Natural killer cell (primary cell): ENCODE measurements around the gene GOLPH3L. TPM values are rescaled to one million over a fixed set of nuclear protein-coding genes. Genes with fewer than 3 reads are reported as not detected.

ENCODE experiments used
- ATAC-seq, 3 donors: fragments of 150-1000 bp in 2 of 3; fragments of 200-7000 bp in 1 of 3; cut with Tn5 transposase; 1 replicate in 1 of 3; 2 replicates in 2 of 3; pipeline ENCODE4 v1.10.0; 2021; ENCODE audit warnings: mild to moderate bottlenecking in 2 of 3, moderate library complexity in 2 of 3
- DNase-seq, 2 donors: peaks; one replicate each; pipeline versions ENCODE4 v3.0.0 to v3.0.0-alpha.2; 2013 to 2021; ENCODE audit warnings: mixed read lengths in 1 of 2
- H3K27ac ChIP-seq: one replicate; pipeline ENCODE4 v1.5.1; 2013; ENCODE audit warnings: mild to moderate bottlenecking, low read length
- H3K27me3 ChIP-seq: one replicate; pipeline ENCODE4 v1.6.1; 2013; ENCODE audit warnings: low read length; ENCODE audit not compliant: control insufficient read depth, insufficient read depth
- H3K36me3 ChIP-seq: one replicate; pipeline ENCODE4 v1.6.1; 2013; ENCODE audit warnings: low read length; ENCODE audit not compliant: control insufficient read depth, insufficient read depth
- H3K4me1 ChIP-seq: one replicate; pipeline ENCODE4 v1.6.1; 2013; ENCODE audit warnings: low read length; ENCODE audit not compliant: control insufficient read depth, insufficient read depth
- H3K4me3 ChIP-seq: one replicate; pipeline ENCODE4 v1.5.1; 2013; ENCODE audit warnings: low read length
- H3K9me3 ChIP-seq: one replicate; pipeline ENCODE4 v1.6.1; 2013; ENCODE audit warnings: low read length; ENCODE audit not compliant: control insufficient read depth, insufficient read depth
- H3K27ac Mint-ChIP-seq, 2 donors: one replicate each; pipeline ENCODE4 v1.8.0; 2022; ENCODE audit warnings: mild to moderate bottlenecking in 2 of 2, mixed read lengths in 2 of 2, moderate library complexity in 1 of 2
- H3K27me3 Mint-ChIP-seq, 2 donors: one replicate each; pipeline ENCODE4 v1.8.0; 2022; ENCODE audit warnings: low read depth in 2 of 2, mixed read lengths in 2 of 2
- H3K36me3 Mint-ChIP-seq: one replicate; pipeline ENCODE4 v1.8.0; 2022; ENCODE audit warnings: mixed read lengths
- H3K4me1 Mint-ChIP-seq, 2 donors: one replicate each; pipeline ENCODE4 v1.8.0; 2022; ENCODE audit warnings: mixed read lengths in 2 of 2
- H3K4me3 Mint-ChIP-seq: one replicate; pipeline ENCODE4 v1.8.0; 2022; ENCODE audit warnings: mild to moderate bottlenecking, moderate library complexity, mixed read lengths
- H3K9me3 Mint-ChIP-seq, 2 donors: one replicate each; pipeline ENCODE4 v1.8.0; 2022; ENCODE audit warnings: mixed read lengths in 2 of 2
- CTCF ChIP-seq: fragments of 200-600 bp; IDR thresholded peaks from one replicate; pipeline ENCODE4 v1.8.0; 2022; ENCODE audit warnings: antibody characterized with exemption
- WGBS: methylation state at CpG from one replicate; pipeline ENCODE4 v1.1.7; 2013; ENCODE audit warnings: missing lambda C conversion rate; ENCODE audit not compliant: insufficient coverage; 5-methylcytosine and 5-hydroxymethylcytosine counted together
- intact Hi-C: fragments of 100-400 bp; cut with micrococcal nuclease; formaldehyde crosslinking; loops from one replicate; pipeline ENCODE4 v1.14.2; 2022
- total RNA-seq, 4 donors: library from RNA; stranded (reverse); fragments of 120-200 nt in 1 of 4; gene quantifications; one replicate each; pipeline versions ENCODE4 v1.2.3 to v1.2.4, GENCODE V29; 2013 to 2022

Gene GOLPH3L
- total RNA-seq, 3 donors from 2014 or later (not counting 1 experiment from before 2014, with no cell fraction given): 6.2 to 13.6 (median 10.3) TPM

DNA sequence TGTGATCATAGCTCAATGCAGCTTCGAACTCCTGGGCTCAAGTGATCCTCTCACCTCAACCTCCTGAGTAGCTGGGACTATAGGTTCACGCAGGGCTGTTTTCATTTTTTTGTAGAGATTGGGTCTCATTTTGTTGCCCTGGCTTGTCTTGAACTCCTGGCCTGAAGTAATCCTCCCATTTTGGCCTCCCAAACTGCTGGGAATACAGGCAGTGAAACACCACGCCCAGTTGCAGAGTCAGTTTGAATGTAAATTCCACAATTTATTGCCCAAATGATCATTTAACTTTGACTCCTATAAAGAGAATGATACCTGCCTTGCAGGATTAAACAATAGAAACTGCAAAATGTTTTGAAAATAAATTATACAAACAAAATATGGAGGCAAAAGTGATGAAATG is 10.7 kb downstream of the GOLPH3L start:
- WGBS: 100% methylated on average over 3 of the region's 3 CpGs
- no peaks in the 10 kb centered on the region for H3K27me3 ChIP-seq
- intact Hi-C loops: no loop called here
- H3K27ac ChIP-seq: no peak overlapping the region
- Mint-ChIP-seq H3K27ac (no peak overlapping the region), H3K4me3 (no peak overlapping the region), H3K9me3 (no peaks in the 10 kb centered on the region), H3K27me3 (no peaks in the 10 kb centered on the region), H3K4me1 (peaks cover 6 to 11% of the 10 kb centered on the region in 2 donors), H3K36me3 (no peaks in the 10 kb centered on the region)
- no peak for ATAC-seq
- TF ChIP-seq CTCF: no peak
- no peaks in the 10 kb centered on the region for H3K9me3 ChIP-seq
- no peak for DNase-seq
- H3K36me3 ChIP-seq: peaks cover 15% of the 10 kb centered on the region
- peaks cover 15% of the 10 kb centered on the region for H3K4me1 ChIP-seq
- no peak overlapping the region for H3K4me3 ChIP-seq

GRCh38 chr1:150683914-150684313 is 13.0 kb downstream of the GOLPH3L start:
- Mint-ChIP-seq H3K27ac (peak overlapping the region; percentile 81 to 84), H3K4me1 (peaks cover 6 to 11% of the 10 kb centered on the region in 2 donors), H3K9me3 (no peaks in the 10 kb centered on the region), H3K36me3 (no peaks in the 10 kb centered on the region), H3K27me3 (no peaks in the 10 kb centered on the region), H3K4me3 (peak overlapping the region; percentile 64)
- TF ChIP-seq CTCF: no peak
- Histone ChIP-seq H3K4me1 (peaks cover 15% of the 10 kb centered on the region), H3K27me3 (no peaks in the 10 kb centered on the region), H3K27ac (peak overlapping the region; percentile 24), H3K36me3 (peaks cover 11% of the 10 kb centered on the region), H3K4me3 (no peak overlapping the region), H3K9me3 (no peaks in the 10 kb centered on the region)
- DNase-seq (peak in 1 of 2 donors; percentile 49), ATAC-seq (peak; percentile 81 to 93 (median 89))
- intact Hi-C loops: no loop called here
- 0% methylated on average over 1 of the region's 1 CpG for WGBS

GRCh38 chr1:150678988-150679387 is 18.0 kb downstream of the GOLPH3L start:
- Mint-ChIP-seq H3K27me3 (no peaks in the 10 kb centered on the region), H3K4me1 (peaks cover 4% of the 10 kb centered on the region in 2 donors), H3K36me3 (no peaks in the 10 kb centered on the region), H3K4me3 (no peak overlapping the region), H3K9me3 (no peaks in the 10 kb centered on the region), H3K27ac (no peak overlapping the region)
- no peak for DNase-seq
- intact Hi-C loops: no loop called here
- no peak overlapping the region for H3K27ac ChIP-seq
- no peaks in the 10 kb centered on the region for H3K27me3 ChIP-seq
- peaks cover 6% of the 10 kb centered on the region for H3K4me1 ChIP-seq
- peaks cover 6% of the 10 kb centered on the region for H3K36me3 ChIP-seq
- H3K9me3 ChIP-seq: no peaks in the 10 kb centered on the region
- TF ChIP-seq CTCF: no peak
- H3K4me3 ChIP-seq: no peak overlapping the region
- ATAC-seq: no peak
- WGBS: no CpG with 5 or more reads among the region's 1 CpG

DNA sequence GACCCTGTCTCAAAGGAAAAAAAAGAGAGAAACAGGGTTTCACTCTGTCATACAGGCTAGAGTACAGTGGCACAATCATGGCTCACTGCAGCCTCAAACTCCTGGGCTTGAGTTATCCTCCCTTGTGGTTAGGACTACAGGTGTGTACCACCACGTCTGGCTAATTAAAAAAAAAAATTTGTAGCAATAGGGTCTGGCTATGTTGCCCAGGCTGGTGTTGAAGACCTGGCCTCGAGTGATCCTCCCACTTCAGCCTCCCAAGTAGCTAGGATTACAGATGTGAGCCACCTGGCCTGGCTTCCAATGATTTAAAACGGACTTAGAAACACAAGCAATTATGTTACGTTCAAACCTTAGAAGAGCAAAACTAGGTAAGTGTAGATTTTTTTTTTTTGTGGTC is 22.1 kb downstream of the GOLPH3L start:
- no peak for ATAC-seq

More for the DNA sequence above, 22.1 kb downstream of the GOLPH3L start:
- no peaks in the 10 kb centered on the region for H3K9me3 Mint-ChIP-seq
- no peaks in the 10 kb centered on the region for H3K4me1 Mint-ChIP-seq
- Histone ChIP-seq H3K36me3 (no peaks in the 10 kb centered on the region), H3K27ac (no peak overlapping the region), H3K27me3 (no peaks in the 10 kb centered on the region), H3K9me3 (no peaks in the 10 kb centered on the region), H3K4me3 (no peak overlapping the region), H3K4me1 (no peaks in the 10 kb centered on the region)
- H3K27me3 Mint-ChIP-seq: no peaks in the 10 kb centered on the region
- no peaks in the 10 kb centered on the region for H3K36me3 Mint-ChIP-seq
- 74% methylated on average over 2 of the region's 4 CpGs for WGBS
- intact Hi-C loops: no loop called here
- H3K27ac Mint-ChIP-seq: no peak overlapping the region
- H3K4me3 Mint-ChIP-seq: no peak overlapping the region
- DNase-seq: no peak
- no peak for TF ChIP-seq CTCF
